ENCODE data around the gene GIPC2. TPM values are rescaled to one million over a fixed set of nuclear protein-coding genes. Genes with fewer than 3 reads are reported as not detected.

Gene GIPC2
- total and polyA plus RNA-seq, 2 donors (not counting 1 experiment from before 2014, with no cell fraction given): 0.50 to 0.56 TPM

GRCh38 chr1:78156805-78157521 is 111.2 kb downstream of the GIPC2 start:
- Histone ChIP-seq H3K4me3 (replicated peaks in 1 of 4; ENCODE audit: control extremely low read depth in 1 of 4, insufficient read depth in 1 of 4, low read depth in 3 of 4, low read length in 4 of 4) (no peak overlapping the region), H3K9ac (ENCODE audit: insufficient read depth, low read length) (no peak overlapping the region), H4K20me1 (ENCODE audit: control insufficient read depth, extremely low read depth, insufficient read depth, low read length) (no peaks in the 10 kb centered on the region), H3K9me3 (ENCODE audit: control insufficient read depth, insufficient read depth, low read depth, low read length) (no peaks in the 10 kb centered on the region), H3K36me3 (ENCODE audit: control insufficient read depth, insufficient read depth, low read length) (no peaks in the 10 kb centered on the region), H3K27me3 (ENCODE audit: control insufficient read depth, insufficient read depth, low read length) (no peaks in the 10 kb centered on the region), H3K4me2 (ENCODE audit: extremely low read depth, insufficient read depth, low read length) (no peak overlapping the region), H3K27ac (ENCODE audit: insufficient read depth, low read length) (no peak overlapping the region), H2AFZ (ENCODE audit: low read length) (no peak overlapping the region), H3K79me2 (ENCODE audit: control insufficient read depth, insufficient read depth, low read length) (no peaks in the 10 kb centered on the region), H3K4me1 (ENCODE audit: control insufficient read depth, extremely low read depth, insufficient read depth, low read length) (peaks cover 4% of the 10 kb centered on the region)
- DNase-seq (ENCODE audit: low read depth in 2 of 2): peak; percentile 55 to 98
- TF ChIP-seq EZH2 (IDR thresholded peaks at IDR 0.05; ENCODE audit: low read length, missing control alignments): no peak
- TF ChIP-seq, protein P1, sequence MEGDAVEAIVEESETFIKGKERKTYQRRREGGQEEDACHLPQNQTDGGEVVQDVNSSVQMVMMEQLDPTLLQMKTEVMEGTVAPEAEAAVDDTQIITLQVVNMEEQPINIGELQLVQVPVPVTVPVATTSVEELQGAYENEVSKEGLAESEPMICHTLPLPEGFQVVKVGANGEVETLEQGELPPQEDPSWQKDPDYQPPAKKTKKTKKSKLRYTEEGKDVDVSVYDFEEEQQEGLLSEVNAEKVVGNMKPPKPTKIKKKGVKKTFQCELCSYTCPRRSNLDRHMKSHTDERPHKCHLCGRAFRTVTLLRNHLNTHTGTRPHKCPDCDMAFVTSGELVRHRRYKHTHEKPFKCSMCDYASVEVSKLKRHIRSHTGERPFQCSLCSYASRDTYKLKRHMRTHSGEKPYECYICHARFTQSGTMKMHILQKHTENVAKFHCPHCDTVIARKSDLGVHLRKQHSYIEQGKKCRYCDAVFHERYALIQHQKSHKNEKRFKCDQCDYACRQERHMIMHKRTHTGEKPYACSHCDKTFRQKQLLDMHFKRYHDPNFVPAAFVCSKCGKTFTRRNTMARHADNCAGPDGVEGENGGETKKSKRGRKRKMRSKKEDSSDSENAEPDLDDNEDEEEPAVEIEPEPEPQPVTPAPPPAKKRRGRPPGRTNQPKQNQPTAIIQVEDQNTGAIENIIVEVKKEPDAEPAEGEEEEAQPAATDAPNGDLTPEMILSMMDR (conservative IDR thresholded peaks at IDR 0.05 in 1 of 2, IDR thresholded peaks at IDR 0.05 in 1 of 2; ENCODE audit: low read depth in 1 of 2, low read length in 2 of 2): no peak

DNA sequence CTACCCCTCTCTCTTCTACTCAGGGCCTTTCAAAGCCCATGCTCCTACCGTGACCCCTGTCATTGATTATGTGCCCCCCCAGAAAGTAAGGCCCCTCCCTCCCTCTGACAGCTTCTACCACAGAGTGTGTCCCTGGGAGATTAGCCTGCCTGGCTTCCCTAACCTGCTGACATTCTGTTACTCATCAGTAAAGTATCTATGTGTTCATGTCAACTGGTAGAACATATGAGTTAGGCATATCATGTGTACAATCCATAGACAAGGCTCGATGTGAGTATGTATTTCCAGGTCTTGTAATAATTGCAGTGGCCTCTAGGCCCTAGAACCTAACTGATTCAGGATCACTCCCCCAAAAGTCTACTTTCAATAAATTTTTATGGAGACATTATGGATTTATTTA is 120.0 kb downstream of the GIPC2 start:
- TF ChIP-seq, protein P1 (conservative IDR thresholded peaks at IDR 0.05 in 1 of 2, IDR thresholded peaks at IDR 0.05 in 1 of 2; ENCODE audit: low read depth in 1 of 2, low read length in 2 of 2): no peak
- TF ChIP-seq EZH2 (IDR thresholded peaks at IDR 0.05; ENCODE audit: low read length, missing control alignments): no peak
- H3K27ac ChIP-seq (ENCODE audit: insufficient read depth, low read length): no peak overlapping the region
- no peak overlapping the region for H3K4me2 ChIP-seq (ENCODE audit: extremely low read depth, insufficient read depth, low read length)
- no peaks in the 10 kb centered on the region for H3K79me2 ChIP-seq (ENCODE audit: control insufficient read depth, insufficient read depth, low read length)
- DNase-seq (ENCODE audit: low read depth in 2 of 2): no peak
- H3K9me3 ChIP-seq (ENCODE audit: control insufficient read depth, insufficient read depth, low read depth, low read length): no peaks in the 10 kb centered on the region
- H3K4me3 ChIP-seq (replicated peaks in 1 of 4; ENCODE audit: control extremely low read depth in 1 of 4, insufficient read depth in 1 of 4, low read depth in 3 of 4, low read length in 4 of 4): no peak overlapping the region
- H3K4me1 ChIP-seq (ENCODE audit: control insufficient read depth, extremely low read depth, insufficient read depth, low read length): no peaks in the 10 kb centered on the region
- no peaks in the 10 kb centered on the region for H4K20me1 ChIP-seq (ENCODE audit: control insufficient read depth, extremely low read depth, insufficient read depth, low read length)
- no peaks in the 10 kb centered on the region for H3K27me3 ChIP-seq (ENCODE audit: control insufficient read depth, insufficient read depth, low read length)
- no peak overlapping the region for H3K9ac ChIP-seq (ENCODE audit: insufficient read depth, low read length)
- no peak overlapping the region for H2AFZ ChIP-seq (ENCODE audit: low read length)
- H3K36me3 ChIP-seq (ENCODE audit: control insufficient read depth, insufficient read depth, low read length): no peaks in the 10 kb centered on the region

DNA sequence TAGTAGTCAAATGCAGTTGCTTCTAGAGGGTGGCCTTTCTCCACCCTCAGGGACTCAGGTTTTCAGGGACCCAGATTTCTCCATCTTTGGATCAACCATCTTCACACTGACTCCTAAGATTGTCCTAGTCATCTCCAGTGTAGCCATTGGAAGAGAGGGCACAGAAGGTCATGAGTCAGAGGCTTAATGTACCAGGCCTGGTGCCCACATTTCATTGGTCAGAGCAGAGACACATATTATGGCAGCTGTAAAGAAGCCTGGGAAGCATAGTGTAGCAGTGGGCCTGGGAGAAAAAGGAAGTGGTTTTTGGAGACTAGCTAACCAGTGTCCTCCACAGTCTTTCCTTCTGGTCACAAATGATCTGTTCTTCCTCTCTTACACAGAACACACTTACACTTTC is 122.5 kb downstream of the GIPC2 start:
- no peaks in the 10 kb centered on the region for H4K20me1 ChIP-seq (ENCODE audit: control insufficient read depth, extremely low read depth, insufficient read depth, low read length)
- no peak overlapping the region for H3K9ac ChIP-seq (ENCODE audit: insufficient read depth, low read length)
- H3K36me3 ChIP-seq (ENCODE audit: control insufficient read depth, insufficient read depth, low read length): no peaks in the 10 kb centered on the region
- peaks cover 4% of the 10 kb centered on the region for H3K4me1 ChIP-seq (ENCODE audit: control insufficient read depth, extremely low read depth, insufficient read depth, low read length)
- H3K4me3 ChIP-seq (replicated peaks in 1 of 4; ENCODE audit: control extremely low read depth in 1 of 4, insufficient read depth in 1 of 4, low read depth in 3 of 4, low read length in 4 of 4): no peak overlapping the region
- H3K9me3 ChIP-seq (ENCODE audit: control insufficient read depth, insufficient read depth, low read depth, low read length): no peaks in the 10 kb centered on the region
- no peak overlapping the region for H3K27ac ChIP-seq (ENCODE audit: insufficient read depth, low read length)
- no peaks in the 10 kb centered on the region for H3K27me3 ChIP-seq (ENCODE audit: control insufficient read depth, insufficient read depth, low read length)
- TF ChIP-seq, protein P1 (conservative IDR thresholded peaks at IDR 0.05 in 1 of 2, IDR thresholded peaks at IDR 0.05 in 1 of 2; ENCODE audit: low read depth in 1 of 2, low read length in 2 of 2): no peak
- TF ChIP-seq EZH2 (IDR thresholded peaks at IDR 0.05; ENCODE audit: low read length, missing control alignments): no peak
- no peak for DNase-seq (ENCODE audit: low read depth in 2 of 2)
- no peak overlapping the region for H2AFZ ChIP-seq (ENCODE audit: low read length)
- H3K4me2 ChIP-seq (ENCODE audit: extremely low read depth, insufficient read depth, low read length): no peak overlapping the region
- no peaks in the 10 kb centered on the region for H3K79me2 ChIP-seq (ENCODE audit: control insufficient read depth, insufficient read depth, low read length)

All from fibroblast of lung (primary cell).